ENCODE measurements around the gene C8G. TPM values are rescaled to one million over a fixed set of nuclear protein-coding genes. Genes with fewer than 3 reads are reported as not detected.

Gene C8G
- total and polyA plus RNA-seq, 2 of the 8 experiments (the other 6 are each of a cell fraction or from before 2014, with no cell fraction given), result 0.62 to 0.80 TPM

DNA sequence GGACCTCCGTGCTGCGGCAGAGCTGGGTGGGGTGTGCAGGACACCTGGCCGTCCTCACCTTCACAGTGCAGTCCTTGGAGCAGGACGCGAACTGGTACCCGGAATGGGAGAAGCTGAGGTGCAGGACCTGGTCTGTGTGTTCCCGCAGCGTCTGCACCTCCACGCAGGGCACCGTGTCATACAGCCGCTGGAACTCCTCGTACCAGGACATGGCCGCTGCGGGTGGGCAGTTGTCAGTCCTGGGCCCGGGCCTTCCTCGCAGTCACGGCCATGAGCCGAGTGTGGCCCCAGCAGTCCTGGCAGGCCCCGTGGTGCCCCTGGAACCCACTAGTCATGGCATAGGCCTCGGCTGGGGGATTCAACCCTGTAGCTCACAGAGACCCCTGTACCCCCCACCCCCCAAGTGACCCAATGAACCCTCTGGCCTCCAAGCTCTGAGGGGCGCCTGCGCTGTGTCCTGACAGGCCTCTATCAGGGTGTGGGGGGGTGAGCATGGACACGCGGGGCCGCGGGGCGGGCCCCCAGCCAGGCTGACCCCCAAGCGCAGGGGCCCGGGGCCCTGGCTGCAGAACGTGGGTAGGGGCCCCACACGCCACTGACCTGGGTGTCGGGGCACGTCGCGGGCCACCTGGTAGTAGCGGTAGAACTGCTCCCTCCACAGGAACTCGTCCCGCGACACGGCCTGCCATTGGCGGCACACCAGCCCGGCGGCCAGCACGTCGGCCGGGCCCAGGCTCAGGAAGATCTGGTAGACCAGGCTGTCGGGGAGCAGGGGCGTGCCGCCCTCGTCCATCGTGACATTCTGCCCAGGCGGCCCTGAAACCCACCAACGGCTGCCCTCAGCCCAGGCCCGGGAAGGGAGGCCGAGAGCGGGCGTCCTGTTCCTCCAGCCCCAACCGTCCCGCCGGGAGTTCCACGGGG lies 1.5 kb upstream of the C8G start:
- Histone ChIP-seq H4K5ac (ENCODE audit: insufficient read length, low read depth, low read length) (no peak overlapping the region), H3K4me2 (ENCODE audit: insufficient read depth in 1 of 2, low read depth in 2 of 2, low read length in 2 of 2) (peak overlapping the region; percentile 64 to 66), H3K18ac (ENCODE audit: extremely low read depth, low read length) (peak overlapping the region; percentile 19; the same call in 1 of the 2 replicates), H3K23ac (ENCODE audit: insufficient read length) (no peak overlapping the region), H3K27me3 (replicated peaks in 1 of 4; ENCODE audit: control insufficient read depth in 3 of 4, extremely low read depth in 1 of 4, insufficient read depth in 3 of 4, low read length in 3 of 4) (no peaks in the 10 kb centered on the region), H4K8ac (ENCODE audit: extremely low read depth, insufficient read depth, low read length) (peak overlapping the region; percentile 45; the same call in 1 of the 2 replicates), H3K4me1 (replicated peaks in 1 of 4; ENCODE audit: control insufficient read depth in 3 of 4, insufficient read depth in 4 of 4, low read length in 3 of 4) (peaks cover 0 to 18% (median 11%) of the 10 kb centered on the region in 4 experiments; a peak in 5 of 7 replicates), H4K91ac (replicated peaks; ENCODE audit: insufficient read length, low read length) (no peak overlapping the region), H3K27ac (ENCODE audit: low read depth, low read length) (no peak overlapping the region), H2AFZ (ENCODE audit: low read length) (no peak overlapping the region), H3K56ac (replicated peaks; ENCODE audit: insufficient read length, low read depth, low read length) (peak overlapping the region; percentile 59), H3K79me2 (ENCODE audit: control insufficient read depth in 1 of 2, insufficient read depth in 2 of 2, low read length in 2 of 2) (peaks cover 0 to 3% of the 10 kb centered on the region in 2 experiments; a peak in 1 of 4 replicates), H3K4ac (replicated peaks; ENCODE audit: insufficient read length, low read depth, low read length) (peak overlapping the region; percentile 53), H2BK5ac (ENCODE audit: low read depth, low read length) (no peak overlapping the region; the same call in 1 of the 2 replicates), H3K14ac (ENCODE audit: insufficient read length) (no peak overlapping the region), H3K9me3 (ENCODE audit: insufficient read depth in 2 of 2, low read depth in 1 of 2, low read length in 1 of 2) (no peaks in the 10 kb centered on the region), H2BK15ac (ENCODE audit: low read length) (no peak overlapping the region), H3K4me3 (ENCODE audit: extremely low read depth in 1 of 4, insufficient read depth in 2 of 4, low read depth in 3 of 4, low read length in 4 of 4) (peak overlapping the region; percentile 68 to 95 (median 72)), H3K9ac (replicated peaks in 1 of 4; ENCODE audit: extremely low read depth in 1 of 4, low read depth in 3 of 4, low read length in 3 of 4) (peak overlapping the region in 3 of 4 experiments; percentile 42 to 63 (median 60); a peak in 5 of 7 replicates), H4K20me1 (replicated peaks in 1 of 2; ENCODE audit: control insufficient read depth in 1 of 2, insufficient read depth in 2 of 2, low read length in 2 of 2) (peaks cover 5 to 24% of the 10 kb centered on the region in 2 experiments), H2AK5ac (ENCODE audit: low read depth, low read length) (no peak overlapping the region), H3K23me2 (ENCODE audit: low read depth, low read length) (peaks cover 5% of the 10 kb centered on the region; the same call in 1 of the 2 replicates), H2BK120ac (replicated peaks; ENCODE audit: low read depth, low read length) (no peak overlapping the region), H2BK12ac (ENCODE audit: low read depth, low read length) (no peak overlapping the region; the same call in 1 of the 2 replicates), H2BK20ac (ENCODE audit: low read length) (no peak overlapping the region), H3K79me1 (ENCODE audit: low read depth, low read length) (no peaks in the 10 kb centered on the region), H3K36me3 (ENCODE audit: control insufficient read depth in 2 of 4, insufficient read depth in 4 of 4, low read length in 3 of 4) (peaks cover 12 to 34% (median 16%) of the 10 kb centered on the region in 4 experiments; a peak in 7 of 8 replicates)
- DNase-seq (ENCODE audit: low read depth in 1 of 2, low spot score in 2 of 2) (peak in 1 of 2 experiments; percentile 71), FAIRE-seq (no peak)
- WGBS, 2 experiments (ENCODE audit: extremely low coverage in 1 of 2, insufficient coverage in 1 of 2, insufficient read length in 1 of 2, insufficient replicate concordance in 2 of 2, low coverage in 1 of 2, low lambda C conversion rate in 2 of 2, missing lambda C conversion rate in 1 of 2), result 39% methylated on average over 47 of the region's 61 CpGs; no CpG with 5 or more reads in 1 of the 2 experiments
- ChIA-PET CTCF (ENCODE audit: partially characterized antibody) (interaction anchor here (0.6 to 2.1 kb wide), 6 partner anchors 12 to 125 kb away, joined by 3 to 7 read pairs (median 3); partner anchors contain the start of gene AJM1), POLR2A (ENCODE audit: partially characterized antibody) (interaction anchor here (1.2 to 2.1 kb wide), 4 partner anchors 17 to 125 kb away, joined by 3 to 9 read pairs (median 4); no protein-coding TSS in a partner anchor)
- TF ChIP-seq NANOG (IDR thresholded peaks at IDR 0.05; ENCODE audit: insufficient read depth, low read depth, low read length, poor library complexity, severe bottlenecking) (no peak), KDM1A (IDR thresholded peaks at IDR 0.05; ENCODE audit: borderline replicate concordance, low read length) (no peak), HDAC2 (IDR thresholded peaks at IDR 0.05; ENCODE audit: borderline replicate concordance in 1 of 2, low read depth in 2 of 2, low read length in 2 of 2) (0 out of 4 replicates have a peak, but pooled peaks of 1 of the 2 experiments have one; percentile 71), SIN3A (conservative IDR thresholded peaks at IDR 0.05 in 1 of 2, IDR thresholded peaks at IDR 0.05 in 1 of 2; ENCODE audit: low read depth in 1 of 2, low read length in 2 of 2) (peak; percentile 32 to 68; a peak in 1 of 4 replicates)
